Hepatocyte (in vitro differentiated cells): ENCODE measurements around the gene UNC5A.

ENCODE experiments used
- EZH2phosphoT487 ChIP-seq: fragments of 200-600 bp; sonication (generic); IDR thresholded peaks from one replicate; pipeline ENCODE4 v1.6.1; 2018; ENCODE audit warnings: antibody characterized with exemption, mild to moderate bottlenecking, low read depth, moderate library complexity; ENCODE audit not compliant: unreplicated experiment, severe bottlenecking
- TF ChIP-seq, protein P1 (sequence below): fragments of 200-600 bp; sonication (generic); IDR thresholded peaks from 2 replicates; pipeline ENCODE4 v1.5.1; 2016; ENCODE audit warnings: antibody characterized with exemption, mild to moderate bottlenecking; ENCODE audit not compliant: poor library complexity

DNA sequence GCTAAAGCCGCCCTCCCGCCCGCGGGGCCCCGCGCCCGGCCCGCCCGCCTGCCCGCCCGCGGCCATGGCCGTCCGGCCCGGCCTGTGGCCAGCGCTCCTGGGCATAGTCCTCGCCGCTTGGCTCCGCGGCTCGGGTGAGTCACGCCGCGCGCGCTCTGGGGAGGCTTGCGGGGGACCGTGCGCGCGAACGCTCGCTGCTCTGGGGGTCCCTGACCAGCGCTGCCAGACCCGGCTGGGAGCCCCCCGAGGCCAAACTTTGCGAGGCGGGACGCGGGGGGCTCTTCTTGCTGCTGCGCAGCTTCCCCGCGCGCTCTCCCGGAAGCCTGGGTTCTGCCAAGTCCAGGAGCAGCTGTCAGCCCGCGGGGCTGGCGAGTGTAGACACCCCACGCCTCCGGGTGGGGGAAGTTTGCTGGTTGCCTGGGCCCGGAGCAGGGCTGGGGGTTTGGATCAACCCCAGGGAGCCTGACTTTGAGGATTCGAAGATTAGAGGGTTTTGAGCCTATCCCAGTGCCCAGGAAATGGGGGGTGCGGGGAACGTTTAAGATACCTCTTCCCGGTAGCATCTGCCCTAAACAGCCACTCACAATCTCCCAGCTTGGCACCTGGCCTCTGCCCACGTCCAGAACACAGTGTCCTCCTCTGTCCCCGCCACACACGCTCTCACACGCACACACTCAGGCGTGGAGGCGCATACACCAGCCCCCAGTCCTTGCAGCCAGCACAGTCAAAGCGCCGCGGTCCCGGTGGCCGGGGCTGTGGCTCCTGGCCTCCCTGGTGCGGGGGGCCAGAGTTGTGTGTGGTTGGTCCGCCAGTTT is 535 bp downstream of the UNC5A start:
- TF ChIP-seq, protein P1, sequence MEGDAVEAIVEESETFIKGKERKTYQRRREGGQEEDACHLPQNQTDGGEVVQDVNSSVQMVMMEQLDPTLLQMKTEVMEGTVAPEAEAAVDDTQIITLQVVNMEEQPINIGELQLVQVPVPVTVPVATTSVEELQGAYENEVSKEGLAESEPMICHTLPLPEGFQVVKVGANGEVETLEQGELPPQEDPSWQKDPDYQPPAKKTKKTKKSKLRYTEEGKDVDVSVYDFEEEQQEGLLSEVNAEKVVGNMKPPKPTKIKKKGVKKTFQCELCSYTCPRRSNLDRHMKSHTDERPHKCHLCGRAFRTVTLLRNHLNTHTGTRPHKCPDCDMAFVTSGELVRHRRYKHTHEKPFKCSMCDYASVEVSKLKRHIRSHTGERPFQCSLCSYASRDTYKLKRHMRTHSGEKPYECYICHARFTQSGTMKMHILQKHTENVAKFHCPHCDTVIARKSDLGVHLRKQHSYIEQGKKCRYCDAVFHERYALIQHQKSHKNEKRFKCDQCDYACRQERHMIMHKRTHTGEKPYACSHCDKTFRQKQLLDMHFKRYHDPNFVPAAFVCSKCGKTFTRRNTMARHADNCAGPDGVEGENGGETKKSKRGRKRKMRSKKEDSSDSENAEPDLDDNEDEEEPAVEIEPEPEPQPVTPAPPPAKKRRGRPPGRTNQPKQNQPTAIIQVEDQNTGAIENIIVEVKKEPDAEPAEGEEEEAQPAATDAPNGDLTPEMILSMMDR: no peak
- TF ChIP-seq EZH2phosphoT487: no peak
